HEK293T (cell line): ENCODE measurements around the gene ELF5.

Experiments used
- CTCF ChIA-PET: fragments of 350-600 bp; formaldehyde crosslinking; extraction: SDS; loops from one replicate; lab custom pipeline; 2021; ENCODE audit warnings: antibody characterized with exemption, inconsistent platforms; lab: Yijun Ruan, JAX
- POLR2A ChIA-PET: fragments of 350-600 bp; formaldehyde crosslinking; extraction: SDS; loops from one replicate; lab custom pipeline; 2020; ENCODE audit warnings: antibody characterized with exemption, inconsistent platforms; lab: Yijun Ruan, JAX
- DNase-seq: peaks from one replicate; pipeline ENCODE4 v3.0.0; 2012; ENCODE audit warnings: mixed read lengths; ENCODE audit errors: extremely low spot score
- ARNT ChIP-seq: fragments of 450-650 bp; IDR thresholded peaks from 2 replicates; pipeline ENCODE4 v1.6.1; 2017; ENCODE audit warnings: mild to moderate bottlenecking
- BHLHE40 ChIP-seq: fragments of 450-650 bp; IDR thresholded peaks from 2 replicates; pipeline ENCODE4 v1.6.1; 2016; ENCODE audit warnings: mild to moderate bottlenecking, moderate library complexity, borderline replicate concordance
- CTBP1 ChIP-seq: fragments of 450-650 bp; IDR thresholded peaks from 2 replicates; pipeline ENCODE4 v1.6.1; 2016; ENCODE audit warnings: borderline replicate concordance
- ELF4 ChIP-seq: fragments of 450-650 bp; IDR thresholded peaks from 2 replicates; pipeline ENCODE4 v1.6.1; 2017; ENCODE audit warnings: antibody characterized with exemption
- FOXA1 ChIP-seq: fragments of 450-650 bp; IDR thresholded peaks from 2 replicates; pipeline ENCODE4 v1.6.1; 2016; ENCODE audit warnings: mild to moderate bottlenecking
- FOXK2 ChIP-seq: fragments of 450-650 bp; IDR thresholded peaks from 2 replicates; pipeline ENCODE4 v1.6.1; 2016; ENCODE audit warnings: mild to moderate bottlenecking
- FOXM1 ChIP-seq: fragments of 450-650 bp; IDR thresholded peaks from 2 replicates; pipeline ENCODE4 v1.6.1; 2017; ENCODE audit warnings: mild to moderate bottlenecking, borderline replicate concordance
- HDGF ChIP-seq: fragments of 450-650 bp; IDR thresholded peaks from 2 replicates; pipeline ENCODE4 v1.6.1; 2017; ENCODE audit warnings: antibody characterized with exemption, borderline replicate concordance
- L3MBTL2 ChIP-seq: fragments of 450-650 bp; conservative IDR thresholded peaks from 2 replicates; pipeline ENCODE4 v1.6.1; 2016; ENCODE audit warnings: mild to moderate bottlenecking
- LEF1 ChIP-seq: fragments of 450-650 bp; IDR thresholded peaks from 2 replicates; pipeline ENCODE4 v1.6.1; 2017; ENCODE audit warnings: mild to moderate bottlenecking, borderline replicate concordance
- NFRKB ChIP-seq: fragments of 450-650 bp; IDR thresholded peaks from 2 replicates; pipeline ENCODE4 v1.6.1; 2016; ENCODE audit warnings: mild to moderate bottlenecking, moderate library complexity
- PKNOX1 ChIP-seq: fragments of 450-650 bp; IDR thresholded peaks from 2 replicates; pipeline ENCODE4 v1.6.1; 2016
- SP1 ChIP-seq: fragments of 450-650 bp; IDR thresholded peaks from 2 replicates; pipeline ENCODE4 v1.6.1; 2017
- SUZ12 ChIP-seq: fragments of 450-650 bp; IDR thresholded peaks from 2 replicates; pipeline ENCODE4 v1.6.1; 2016; ENCODE audit warnings: mild to moderate bottlenecking
- TARDBP ChIP-seq: fragments of 450-650 bp; IDR thresholded peaks from 2 replicates; pipeline ENCODE4 v1.6.1; 2016
- ZNF384 ChIP-seq: fragments of 450-650 bp; IDR thresholded peaks from 2 replicates; pipeline ENCODE4 v1.6.1; 2016

The ELF5 gene

GRCh38 chr11:34519595-34520235 is 6.1 kb upstream of the ELF5 start:
- TF ChIP-seq SUZ12 (no peak), ARNT (no peak), TARDBP (no peak), SP1 (no peak), BHLHE40 (no peak), HDGF (no peak), FOXK2 (no peak)
- DNase-seq, result no peak
- CTCF ChIA-PET, result no interaction called here
- POLR2A ChIA-PET, result no interaction called here

- POLR2A ChIA-PET, result no interaction called here
- TF ChIP-seq ZNF384, result no peak
- no peak for TF ChIP-seq LEF1
- TF ChIP-seq L3MBTL2, result no peak
- TF ChIP-seq SP1, result no peak
These were observed 2.9 kb upstream of the ELF5 start for GRCh38 chr11:34516247-34517040.

GRCh38 chr11:34514597-34514996 is 1.0 kb upstream of the ELF5 start:
- no peak for DNase-seq
- POLR2A ChIA-PET, result no interaction called here
- no peak for TF ChIP-seq FOXM1
- no peak for TF ChIP-seq FOXK2
- no peak for TF ChIP-seq LEF1
- TF ChIP-seq NFRKB, result no peak
- TF ChIP-seq ELF4, result no peak
- TF ChIP-seq HDGF, result no peak
- no peak for TF ChIP-seq BHLHE40
- no peak for TF ChIP-seq ZNF384
- no peak for TF ChIP-seq TARDBP
- TF ChIP-seq FOXA1, result no peak
- TF ChIP-seq CTBP1, result no peak
- TF ChIP-seq SP1, result no peak
- no peak for TF ChIP-seq L3MBTL2
- no peak for TF ChIP-seq PKNOX1
- TF ChIP-seq ARNT, result no peak
- no peak for TF ChIP-seq SUZ12
- CTCF ChIA-PET, result interaction anchor here (1.0 kb wide), 1 partner anchor 22 kb away, joined by 3 read pairs; no protein-coding TSS in a partner anchor

More at GRCh38 chr11:34516247-34517040, 2.9 kb upstream of the ELF5 start:
- CTCF ChIA-PET, result interaction anchor here (1.0 kb wide), 1 partner anchor 16 kb away, joined by 6 read pairs; no protein-coding TSS in a partner anchor
- DNase-seq, result no peak

GRCh38 chr11:34512840-34513681 is 533 bp downstream of the ELF5 start:
- peak; percentile 83 for DNase-seq
- CTCF ChIA-PET, result interaction anchor here (0.6 to 1.6 kb wide), 8 partner anchors 11 to 880 kb away, joined by 3 to 9 read pairs (median 4); no protein-coding TSS in a partner anchor
- POLR2A ChIA-PET, result no interaction called here
- TF ChIP-seq BHLHE40 (no peak), SP1 (no peak), FOXA1 (no peak), NFRKB (no peak), ELF4 (no peak), L3MBTL2 (no peak), TARDBP (no peak), LEF1 (no peak), ARNT (no peak), HDGF (no peak)

GRCh38 chr11:34510673-34511072 is 2.9 kb downstream of the ELF5 start:
- CTCF ChIA-PET, result no interaction called here
- TF ChIP-seq SUZ12 (no peak), L3MBTL2 (no peak), SP1 (no peak), ELF4 (no peak), TARDBP (no peak), CTBP1 (no peak), NFRKB (no peak), FOXA1 (no peak)
- POLR2A ChIA-PET, result no interaction called here

GRCh38 chr11:34510218-34510617 is 3.4 kb downstream of the ELF5 start:
- DNase-seq, result no peak
- ChIA-PET CTCF (no interaction called here), POLR2A (no interaction called here)
- TF ChIP-seq PKNOX1, result no peak

More at GRCh38 chr11:34510673-34511072, 2.9 kb downstream of the ELF5 start:
- no peak for DNase-seq

GRCh38 chr11:34509336-34509876 is 4.2 kb downstream of the ELF5 start:
- CTCF ChIA-PET, result no interaction called here
- DNase-seq, result no peak
- TF ChIP-seq SP1 (no peak), TARDBP (no peak), ZNF384 (no peak)
- POLR2A ChIA-PET, result no interaction called here
